ENCODE measurements around the gene FARS2.

FARS2 gene

GRCh38 chr6:5326022-5326641 is 64.8 kb downstream of the FARS2 start:
- no peak for DNase-seq

- no peak for DNase-seq
Measured at GRCh38 chr6:5328800-5329199, 67.5 kb downstream of the FARS2 start.

DNA sequence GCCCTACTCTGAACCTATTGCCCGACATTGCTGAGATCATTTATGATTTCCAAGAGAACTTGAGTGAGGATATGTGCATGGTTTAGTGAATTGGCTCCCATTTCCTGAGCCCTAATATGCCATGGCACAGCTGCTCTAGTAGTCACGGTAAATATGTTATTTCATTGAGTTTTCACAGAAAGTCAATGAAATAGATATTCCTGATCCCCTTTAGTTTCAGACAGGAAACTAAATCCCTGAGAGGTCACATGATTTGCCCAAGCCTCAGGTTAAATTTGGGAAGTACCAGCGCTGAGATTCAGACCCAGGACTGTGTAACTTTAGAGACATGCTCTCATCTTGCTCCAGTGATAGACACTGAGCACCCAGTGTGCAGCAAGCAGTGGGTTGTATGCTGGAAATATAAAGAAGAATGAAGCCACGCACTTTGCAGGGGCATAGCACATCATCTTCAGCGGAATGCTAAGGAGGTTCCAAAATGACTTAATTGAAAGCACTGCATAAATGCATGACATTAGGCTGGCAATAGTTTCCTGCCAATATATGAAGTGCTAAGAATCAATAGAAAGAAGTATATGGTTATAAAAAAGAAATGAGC is 70.6 kb downstream of the FARS2 start:
- no peak for DNase-seq

DNA sequence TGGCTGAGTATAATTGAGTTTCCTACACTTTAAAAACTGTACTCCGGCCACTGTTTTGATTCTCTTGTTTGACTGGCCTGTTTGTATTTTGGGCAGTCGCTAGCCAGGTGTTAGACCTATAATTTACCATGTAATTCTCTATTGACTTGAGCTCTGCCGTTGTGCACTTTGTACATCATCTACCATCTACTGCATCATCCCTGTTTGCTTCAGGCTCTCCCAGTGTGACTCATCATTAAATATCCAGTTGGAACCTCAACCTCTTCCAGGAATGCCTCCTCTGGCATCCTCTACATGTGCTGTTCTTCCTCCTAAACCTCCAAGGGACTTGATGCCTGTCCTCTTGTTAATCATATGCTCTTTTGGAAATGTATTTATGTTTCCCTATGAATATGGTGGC is 72.3 kb downstream of the FARS2 start:
- DNase-seq = no peak

DNA sequence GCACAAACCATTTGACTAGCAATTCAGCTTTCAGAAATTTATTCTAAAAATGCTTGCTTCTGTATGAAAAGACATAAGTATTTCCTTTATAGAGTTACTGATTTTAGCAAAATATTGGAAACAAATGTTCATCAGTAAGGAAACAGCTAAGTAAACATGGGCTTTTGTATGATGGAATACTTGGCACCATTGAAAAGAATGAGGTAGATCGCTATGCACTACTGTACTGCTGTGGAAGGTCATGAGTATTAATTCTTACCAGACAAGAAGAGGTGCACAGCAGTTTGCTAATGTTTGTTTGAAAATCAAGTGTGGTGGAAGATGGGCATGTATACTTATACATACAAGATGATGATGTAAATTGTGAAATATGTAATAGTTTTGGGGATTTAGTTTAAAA is 73.0 kb downstream of the FARS2 start:
- no peak for DNase-seq

DNA sequence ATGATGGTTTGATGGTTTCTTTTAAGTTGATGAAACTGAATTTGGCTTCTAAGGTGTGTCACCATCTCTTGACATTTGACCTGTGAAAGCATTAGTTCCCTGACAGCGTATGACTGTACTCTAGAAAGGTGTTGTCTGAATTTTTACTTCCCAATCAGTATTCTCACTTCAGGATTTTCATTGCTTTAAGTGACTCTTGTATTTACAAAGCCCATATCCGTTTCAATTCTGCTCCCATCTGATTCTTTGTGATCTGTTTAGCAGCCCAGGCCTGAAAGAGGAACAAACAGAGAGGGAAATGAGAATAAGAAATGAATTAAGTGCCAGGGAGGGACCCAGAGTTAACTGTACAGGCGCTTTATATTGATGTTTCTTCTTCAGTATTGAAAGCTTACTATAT is 73.7 kb downstream of the FARS2 start:
- DNase-seq = no peak

DNA sequence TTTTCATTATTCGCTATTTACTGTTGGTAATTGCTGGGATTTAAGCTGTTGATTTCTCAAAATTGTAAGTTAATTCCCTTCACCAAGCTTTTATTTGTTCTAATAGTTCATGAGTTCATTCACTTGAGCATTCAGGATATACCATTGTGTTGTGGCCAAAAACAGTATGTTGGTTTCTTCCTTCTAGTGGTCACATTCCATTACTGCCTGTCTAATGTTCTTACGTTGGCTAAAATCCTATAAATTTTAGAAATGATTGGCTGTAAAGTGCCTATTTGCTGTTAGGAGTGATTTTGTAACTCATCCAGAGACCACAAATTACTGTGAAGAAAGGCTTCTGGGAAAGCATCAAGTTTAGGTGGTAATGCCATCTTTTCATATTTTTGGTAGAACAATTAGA is 76.3 kb downstream of the FARS2 start:
- no peak for DNase-seq

DNA sequence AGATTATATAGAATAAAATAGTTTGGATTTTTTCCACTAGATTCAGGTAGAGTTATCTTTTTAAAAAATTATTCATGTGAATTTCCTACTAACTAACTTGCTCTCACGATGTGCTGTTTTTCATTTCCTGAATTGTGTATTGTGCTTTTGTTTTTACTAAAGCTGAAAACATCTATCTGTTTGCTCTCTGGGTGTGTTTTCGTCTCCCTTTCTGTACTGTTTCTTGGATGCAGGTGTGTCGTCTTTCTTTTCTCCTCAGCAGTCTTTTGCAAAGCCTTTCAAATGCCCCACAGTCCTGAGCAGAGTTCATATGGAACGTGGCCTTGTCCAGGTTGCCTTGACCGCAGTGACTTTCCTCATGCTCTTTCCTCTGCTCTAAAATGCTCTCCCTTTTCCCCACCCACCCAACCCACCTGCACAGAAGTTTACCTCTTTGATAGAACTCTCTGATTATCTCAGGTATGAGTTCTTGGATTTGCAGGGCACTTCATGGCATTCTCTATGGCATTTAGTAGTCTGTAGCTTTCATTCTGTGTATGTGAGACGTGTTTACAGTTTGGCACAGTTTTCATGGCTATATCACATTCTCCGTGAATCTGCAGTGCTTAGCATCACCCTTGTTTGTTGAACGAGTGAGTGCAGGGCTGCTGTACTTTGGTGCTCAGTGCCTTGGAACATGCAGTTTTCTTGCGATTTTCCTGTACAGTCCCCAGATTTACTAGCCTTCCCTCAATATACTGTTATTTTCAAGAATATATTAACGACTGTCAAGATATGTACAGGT is 77.1 kb downstream of the FARS2 start:
- no peak for DNase-seq

DNA sequence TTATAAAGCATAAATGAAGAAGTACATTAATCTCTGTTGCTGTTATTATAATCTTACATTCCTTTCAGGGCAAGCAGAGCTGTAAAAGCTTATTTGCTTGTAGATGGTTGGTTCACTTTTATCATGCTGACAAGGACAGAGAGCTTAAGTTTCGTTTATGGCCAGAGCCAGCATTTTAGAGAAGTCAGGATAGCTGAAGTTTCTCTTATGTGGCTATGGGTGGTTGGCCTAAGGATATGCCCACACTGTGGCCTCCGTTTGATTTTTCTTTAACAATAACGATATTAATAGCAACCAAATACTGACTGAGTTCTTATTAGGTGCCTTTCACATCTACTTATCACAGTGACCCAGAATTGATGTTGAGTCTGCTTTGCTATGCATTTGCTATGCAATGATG is 78.5 kb downstream of the FARS2 start:
- no peak for DNase-seq

- DNase-seq = no peak
Measured at GRCh38 chr6:5341845-5342244, 80.5 kb downstream of the FARS2 start.

DNA sequence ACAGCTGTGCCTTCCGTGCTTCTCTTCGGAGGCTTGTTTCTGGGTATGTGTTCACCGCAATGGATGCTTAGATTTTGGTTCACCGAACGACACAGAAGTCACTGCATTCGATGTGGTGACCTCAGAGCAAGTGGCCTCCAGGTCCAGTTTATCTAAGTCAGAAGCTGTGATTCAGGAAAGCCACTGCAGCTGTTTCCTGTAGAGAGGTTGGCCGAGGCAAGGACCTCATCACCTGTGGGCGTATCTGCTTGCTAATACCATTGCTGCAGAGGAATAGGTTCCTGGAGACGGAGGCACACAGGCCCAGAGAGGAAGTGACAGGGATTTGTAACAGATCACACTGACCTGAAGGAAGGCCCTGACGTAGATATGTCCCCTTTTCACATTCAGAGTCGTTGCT is 82.7 kb downstream of the FARS2 start:
- DNase-seq = no peak

DNA sequence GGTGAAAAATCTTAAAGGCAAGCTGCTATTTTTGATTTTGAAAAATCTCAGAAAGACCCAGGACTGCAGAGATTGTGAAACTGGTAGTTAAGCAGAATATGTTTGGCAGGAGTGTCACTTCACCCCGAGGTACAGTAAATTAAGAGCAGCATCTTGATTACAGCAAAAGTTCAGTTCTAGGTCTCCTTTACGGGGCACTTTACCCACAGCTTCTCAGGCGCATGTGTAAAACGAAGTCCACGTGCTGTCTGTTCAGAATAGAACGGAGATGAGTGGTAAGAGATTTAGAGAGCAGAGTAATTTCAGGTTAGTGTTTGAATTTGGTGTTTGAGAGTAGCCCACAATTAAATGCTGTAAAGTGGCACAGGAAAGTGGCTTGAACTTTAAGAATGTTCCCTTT is 84.0 kb downstream of the FARS2 start:
- DNase-seq = no peak

GRCh38 chr6:5351552-5352210 is 90.4 kb downstream of the FARS2 start:
- no peak for DNase-seq

GRCh38 chr6:5353971-5354370 is 92.7 kb downstream of the FARS2 start:
- no peak for DNase-seq

DNA sequence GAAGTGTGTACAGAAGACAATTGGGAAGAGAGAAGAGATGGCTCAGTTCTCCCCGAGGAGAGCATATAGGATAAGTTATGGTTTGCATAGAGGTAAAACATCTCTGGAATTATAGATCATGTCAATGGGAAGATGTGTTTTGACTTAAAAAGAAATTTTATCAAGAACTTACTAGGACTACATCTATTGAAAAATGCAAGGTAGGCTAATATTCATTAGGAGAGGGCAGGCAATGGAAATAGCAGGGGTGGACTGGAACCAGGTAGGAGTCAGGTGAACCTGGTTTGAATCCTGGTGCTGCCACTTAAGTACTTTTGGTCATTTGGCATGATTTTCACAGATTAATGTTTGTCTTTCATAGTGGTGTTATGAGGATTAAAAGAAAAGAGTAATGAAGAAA is 96.2 kb downstream of the FARS2 start:
- no peak for DNase-seq

DNA sequence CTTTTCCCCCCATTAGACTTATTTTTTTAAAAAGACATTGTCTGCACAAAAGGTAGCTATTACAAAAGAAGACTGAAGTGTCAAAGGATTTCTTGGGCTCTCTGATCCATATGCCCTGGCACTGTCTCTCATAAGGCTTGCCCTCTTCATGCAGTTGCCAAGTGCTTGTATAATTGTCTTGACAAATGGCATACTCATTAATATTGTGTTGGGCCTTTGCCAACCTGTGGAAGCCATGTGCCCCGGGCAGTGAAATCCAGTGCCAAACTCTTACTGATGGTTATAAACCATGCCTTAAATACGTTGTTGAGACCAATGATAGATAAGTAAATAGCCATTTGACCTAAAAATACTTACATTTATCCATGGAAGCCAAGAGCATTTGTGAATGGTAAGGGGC is 98.1 kb downstream of the FARS2 start:
- peak; percentile 63 for DNase-seq

GRCh38 chr6:5361396-5361795 is 100.1 kb downstream of the FARS2 start:
- no peak for DNase-seq

GRCh38 chr6:5365436-5366195 is 104.3 kb downstream of the FARS2 start:
- DNase-seq = no peak

- DNase-seq = no peak
Measured at GRCh38 chr6:5366941-5367340, 105.6 kb downstream of the FARS2 start.

- DNase-seq = no peak
Measured at GRCh38 chr6:5367510-5367909, 106.2 kb downstream of the FARS2 start.

DNA sequence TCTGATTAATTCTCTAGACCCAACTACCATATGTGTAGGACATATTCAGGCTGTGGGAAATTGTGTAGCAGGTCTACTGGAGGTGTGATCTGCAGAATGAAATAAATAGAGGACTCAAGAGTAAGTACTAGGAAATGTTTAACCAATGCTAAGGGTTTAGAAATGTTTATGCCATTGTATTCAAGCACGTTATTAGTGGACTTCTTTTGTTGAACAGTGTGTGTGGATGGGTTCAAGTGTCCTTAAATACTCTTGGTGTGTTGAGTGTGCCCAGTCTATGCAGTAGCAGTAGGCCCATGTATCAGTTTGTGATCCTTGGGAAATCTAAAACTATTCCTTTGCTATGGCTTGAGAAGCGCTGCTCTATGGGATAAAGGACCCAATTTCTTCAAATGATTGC is 112.1 kb downstream of the FARS2 start:
- no peak for DNase-seq

- DNase-seq = no peak
Measured at GRCh38 chr6:5378331-5378730, 117.0 kb downstream of the FARS2 start.

DNA sequence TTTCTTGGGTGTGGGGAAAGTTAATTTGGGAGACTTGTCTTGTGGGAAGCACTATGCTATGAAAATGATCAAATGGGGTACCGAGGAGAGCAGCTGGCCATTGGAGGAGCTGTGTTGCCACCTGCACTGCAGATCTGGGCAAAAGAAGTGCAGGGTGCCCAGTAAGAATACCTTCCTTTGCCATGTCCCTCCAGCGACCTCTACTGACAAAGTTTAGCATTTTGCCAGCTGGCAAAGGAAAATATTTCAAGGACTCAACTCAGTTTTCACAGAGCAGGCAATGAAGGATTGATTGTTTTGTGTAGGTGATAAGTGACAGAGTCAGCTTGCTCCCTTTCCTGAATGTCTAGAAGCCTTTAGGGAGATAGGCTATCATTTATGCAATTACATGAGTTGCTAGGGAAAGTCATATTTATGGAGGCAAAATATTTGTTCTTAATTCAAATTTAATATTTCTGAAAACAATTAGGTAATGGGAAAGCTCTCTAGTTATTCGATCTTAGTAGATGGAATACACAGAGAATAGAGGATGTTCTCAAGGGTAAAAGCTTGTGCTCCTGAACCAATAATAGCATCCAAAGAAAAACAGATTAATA is 118.4 kb downstream of the FARS2 start:
- DNase-seq = no peak

Measured in DMS79 (cell line).